GM08714 (cell line): Measurements from ENCODE around the gene HNRNPF.
A peak's percentile ranks its signal among the peaks of the same experiment; 100 is the strongest.

Experiments
- H3K4me3 ChIP-seq: fragments of 200-500 bp; sonication (Bioruptor generic); 2 replicates; pipeline ENCODE4 v1.5.1; 2014; ENCODE audit warnings: mild to moderate bottlenecking, low read length, inconsistent platforms
- ZNF274 ChIP-seq: IDR thresholded peaks from 2 replicates; pipeline ENCODE4 v1.6.1; 2012; ENCODE audit warnings: mild to moderate bottlenecking, low read depth, low read length

The HNRNPF gene

GRCh38 chr10:43410345-43410744, 1.4 kb upstream of the HNRNPF start:
- peak overlapping the region; percentile 87; the same call in 1 of the 2 replicates for H3K4me3 ChIP-seq
- TF ChIP-seq ZNF274, result no peak

- no peak for TF ChIP-seq ZNF274
- peak overlapping the region; percentile 87 for H3K4me3 ChIP-seq
These were observed 561 bp upstream of the HNRNPF start for GRCh38 chr10:43409385-43410109.

GRCh38 chr10:43408331-43408709, 666 bp downstream of the HNRNPF start:
- no peak for TF ChIP-seq ZNF274
- peak overlapping the region; percentile 88 for H3K4me3 ChIP-seq

GRCh38 chr10:43407576-43408330, 1.2 kb downstream of the HNRNPF start:
- H3K4me3 ChIP-seq, result peak overlapping the region; percentile 88
- no peak for TF ChIP-seq ZNF274

- peak overlapping the region; percentile 88 for H3K4me3 ChIP-seq
- TF ChIP-seq ZNF274, result no peak
These were observed 1.8 kb downstream of the HNRNPF start for GRCh38 chr10:43407148-43407575.

GRCh38 chr10:43404704-43405084, 4.3 kb downstream of the HNRNPF start:
- H3K4me3 ChIP-seq, result peak overlapping the region; percentile 63
- TF ChIP-seq ZNF274, result no peak

GRCh38 chr10:43403911-43404703, 4.9 kb downstream of the HNRNPF start:
- peak overlapping the region; percentile 63 for H3K4me3 ChIP-seq
- TF ChIP-seq ZNF274, result no peak

- no peak overlapping the region for H3K4me3 ChIP-seq
- no peak for TF ChIP-seq ZNF274
These were observed 6.0 kb downstream of the HNRNPF start for GRCh38 chr10:43402880-43403452.

GRCh38 chr10:43402176-43402575, 6.8 kb downstream of the HNRNPF start:
- no peak for TF ChIP-seq ZNF274
- no peak overlapping the region for H3K4me3 ChIP-seq

- no peak for TF ChIP-seq ZNF274
- H3K4me3 ChIP-seq, result no peak overlapping the region; the same call in 1 of the 2 replicates
These were observed 7.4 kb downstream of the HNRNPF start for GRCh38 chr10:43401627-43402026.

- peak overlapping the region; percentile 11; the same call in 1 of the 2 replicates for H3K4me3 ChIP-seq
- no peak for TF ChIP-seq ZNF274
These were observed 9.4 kb downstream of the HNRNPF start for GRCh38 chr10:43399320-43400310.

- H3K4me3 ChIP-seq, result peak overlapping the region; percentile 11; the same call in 1 of the 2 replicates
- TF ChIP-seq ZNF274, result no peak
These were observed 10.1 kb downstream of the HNRNPF start for GRCh38 chr10:43398939-43399319.
